Stimulated activated CD8-positive, alpha-beta memory T cell treated with anti-CD3 and anti-CD28 coated beads, Interleukin-4, amount 100 ng/mL, for 48 hours (primary cell): ENCODE measurements around the gene PGAP6.
"Not testable (repeated sequence)": the region's sequence is repeated elsewhere in the genome, so short reads cannot be mapped to it uniquely, and the experiment has no call there.

ENCODE experiments used
- DNase-seq: peaks from one replicate; pipeline ENCODE4 v3.0.0-alpha.2; 2020

The PGAP6 gene

DNA sequence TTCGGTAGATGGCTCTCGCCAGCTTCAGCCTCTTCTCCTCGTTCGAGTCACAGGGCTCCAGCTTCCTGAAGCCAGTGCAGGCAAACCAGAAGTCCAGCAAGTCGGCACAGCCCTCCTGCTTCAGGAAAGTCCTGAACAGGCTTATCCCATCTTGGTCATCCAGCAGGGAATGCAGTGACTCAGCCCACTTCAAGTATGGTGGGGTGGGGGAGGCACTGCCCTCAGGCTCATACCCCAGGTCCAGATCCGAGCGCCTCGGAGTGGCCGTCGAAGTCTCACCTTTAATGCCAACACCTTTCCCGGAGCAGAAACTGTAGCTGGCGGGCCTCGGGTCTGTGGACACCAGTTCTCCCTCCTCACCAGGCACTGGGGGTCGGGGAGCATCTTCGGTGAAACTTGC lies 35.2 kb downstream of the PGAP6 start:
- no peak for DNase-seq

DNA sequence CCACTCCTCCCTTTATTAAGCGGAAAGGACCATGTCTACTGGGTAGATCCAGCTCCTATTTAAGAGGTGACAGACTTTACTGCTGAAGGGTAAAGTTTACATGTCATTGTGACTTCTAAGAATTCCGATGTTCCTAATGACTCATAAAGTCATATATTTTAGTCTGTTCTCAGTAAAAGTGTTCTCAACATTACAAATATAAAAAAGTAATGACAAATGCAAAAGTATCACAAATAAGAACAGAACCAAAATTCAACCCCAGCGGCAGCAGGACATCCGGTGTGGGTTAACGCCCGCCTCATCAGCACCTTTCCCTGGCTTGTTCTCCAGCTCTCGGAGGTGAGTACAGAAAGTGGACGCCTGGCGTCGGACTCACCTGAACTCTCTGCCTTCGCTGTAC lies 36.0 kb downstream of the PGAP6 start:
- no peak for DNase-seq

DNA sequence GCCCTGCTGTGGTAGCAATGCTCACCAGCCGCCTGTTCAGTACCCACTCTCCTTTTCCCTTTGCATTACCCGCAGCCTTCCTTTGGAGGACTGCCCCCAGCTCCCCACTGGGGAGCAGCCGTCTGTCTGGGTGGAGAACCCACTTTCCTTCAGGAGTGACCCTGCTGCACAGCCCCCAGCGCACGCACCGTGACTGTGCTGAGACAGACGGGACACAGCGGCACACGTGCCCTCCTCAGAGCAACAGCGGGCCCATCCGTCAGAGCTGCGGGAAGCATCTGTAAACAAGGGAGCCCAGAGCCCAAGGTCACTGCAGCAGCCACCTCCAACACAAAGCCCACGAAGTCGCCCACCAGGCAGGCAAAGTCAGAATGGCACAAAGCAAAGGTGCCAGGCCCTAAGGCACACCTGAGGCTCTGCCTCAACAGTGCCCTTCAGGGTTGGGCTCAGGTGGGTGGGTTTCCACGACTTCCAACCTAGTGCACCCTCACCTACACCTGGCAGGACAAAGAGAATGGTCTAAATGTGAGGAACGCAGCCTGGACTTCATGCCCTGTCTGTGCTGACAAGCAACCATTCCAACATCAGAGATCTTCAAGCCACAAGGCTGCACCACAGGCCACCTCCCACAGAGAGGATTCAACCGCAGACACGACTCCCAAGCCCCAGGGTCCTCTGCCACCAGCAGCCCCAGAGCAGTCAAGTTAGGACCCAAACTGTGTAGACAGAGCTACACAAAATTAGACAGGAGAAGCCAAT lies 39.1 kb downstream of the PGAP6 start:
- DNase-seq = no peak

DNA sequence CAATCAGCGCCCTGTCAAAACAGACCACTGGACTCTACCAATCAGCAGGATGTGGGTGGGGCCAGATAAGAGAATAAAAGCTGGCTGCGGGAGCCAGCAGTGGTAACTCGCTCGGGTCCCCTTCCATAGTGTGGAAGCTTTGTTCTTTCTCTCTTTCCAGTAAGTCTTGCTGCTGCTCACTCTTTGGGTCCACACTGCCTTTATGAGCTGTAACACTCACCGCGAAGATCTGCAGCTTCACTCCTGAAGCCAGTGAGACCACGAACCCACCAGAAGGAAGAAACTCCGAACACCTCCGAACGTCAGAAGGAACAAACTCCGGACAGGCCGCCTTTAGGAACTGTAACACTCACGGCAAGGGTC lies 39.8 kb downstream of the PGAP6 start:
- not testable (repeated sequence) for DNase-seq

DNA sequence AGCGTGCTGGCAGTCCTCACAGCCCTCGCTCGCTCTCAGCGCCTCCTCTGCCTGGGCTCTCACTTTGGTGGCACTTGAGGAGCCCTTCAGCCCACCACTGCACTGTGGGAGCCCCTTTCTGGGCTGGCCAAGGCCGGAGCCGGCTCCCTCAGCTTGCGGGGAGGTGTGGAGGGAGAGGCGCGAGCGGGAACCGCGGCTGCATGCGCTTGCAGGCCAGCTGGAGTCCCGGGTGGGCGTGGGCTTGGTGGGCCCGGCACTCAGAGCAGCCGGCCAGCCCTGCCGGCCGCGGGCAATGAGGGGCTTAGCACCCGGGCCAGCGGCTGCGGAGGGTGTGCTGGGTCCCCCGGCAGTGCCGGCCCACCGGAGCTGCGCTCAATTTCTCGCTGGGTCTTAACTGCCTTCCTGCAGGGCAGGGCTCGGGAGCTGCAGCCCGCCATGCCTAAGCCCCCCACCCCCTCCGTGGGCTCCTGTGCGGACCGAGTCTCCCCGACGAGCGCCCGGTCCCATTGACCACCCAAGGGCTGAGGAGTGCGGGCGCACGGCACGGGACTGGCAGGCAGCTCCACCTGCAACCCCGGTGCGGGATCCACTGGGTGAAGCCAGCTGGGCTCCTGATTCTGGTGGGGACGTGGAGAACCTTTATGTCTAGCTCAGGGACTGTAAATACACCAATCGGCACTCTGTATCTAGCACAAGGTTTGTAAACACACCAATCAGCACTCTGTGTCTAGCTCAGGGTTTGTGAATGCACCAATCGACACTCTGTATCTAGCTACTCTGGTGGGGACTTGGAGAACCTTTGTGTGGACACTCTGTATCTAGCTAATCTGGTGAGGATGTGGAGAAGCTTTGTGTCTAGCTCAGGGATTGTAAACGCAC lies 40.4 kb downstream of the PGAP6 start:
- DNase-seq = not testable (repeated sequence)

DNA sequence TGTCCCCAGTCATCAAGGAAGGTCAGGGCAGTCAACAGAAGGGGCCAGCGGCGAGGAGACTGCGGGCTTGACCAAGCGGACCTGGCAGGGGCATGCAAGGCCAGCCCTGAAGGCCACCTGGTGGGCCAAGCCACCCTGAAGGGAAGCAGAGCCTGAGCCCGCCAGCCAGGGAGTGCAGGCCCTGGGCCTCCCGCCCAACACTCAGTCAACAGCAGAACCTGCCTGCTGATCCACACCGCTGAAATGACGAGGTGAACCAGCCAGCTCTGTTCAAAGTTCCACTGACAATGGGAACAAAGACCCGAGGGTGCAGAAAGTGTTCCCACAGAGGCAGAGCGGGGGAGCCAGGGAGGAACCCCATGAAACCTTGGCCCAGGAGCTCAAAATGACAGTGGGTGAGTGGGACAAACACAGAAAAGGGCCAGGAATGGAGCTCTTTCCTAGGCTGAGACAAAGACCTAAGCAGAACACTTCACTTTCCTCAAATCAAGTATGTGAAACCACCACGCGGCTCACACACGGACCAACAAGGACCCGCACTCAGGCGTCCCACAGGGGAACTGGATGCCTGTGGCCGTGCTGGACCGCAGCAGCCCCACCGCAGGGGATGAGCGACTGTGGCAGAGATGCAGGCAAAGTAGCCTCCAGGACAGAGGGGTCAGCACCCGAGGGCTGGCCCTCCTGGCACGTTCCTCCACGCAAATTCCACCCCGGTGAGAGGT lies 41.2 kb downstream of the PGAP6 start:
- no peak for DNase-seq

DNA sequence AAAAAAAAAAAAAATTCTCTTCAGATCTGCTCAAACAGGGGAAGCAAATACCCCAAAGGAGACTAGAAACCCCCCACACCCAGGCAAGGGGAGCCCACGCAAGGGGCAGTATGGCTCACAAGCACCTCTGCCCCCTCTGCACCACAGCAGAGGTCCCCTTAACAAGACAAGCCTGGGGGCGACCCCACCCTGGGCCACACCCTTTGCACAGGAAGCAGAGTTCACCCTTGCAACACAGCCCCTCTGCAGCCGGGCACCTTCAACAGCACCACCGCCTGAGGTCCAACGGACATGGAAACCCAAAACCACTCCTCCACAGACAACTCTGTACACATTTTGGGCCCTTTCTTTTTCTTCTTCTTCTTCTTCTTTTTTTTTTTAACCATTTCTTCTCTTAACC lies 42.1 kb downstream of the PGAP6 start:
- no peak for DNase-seq

DNA sequence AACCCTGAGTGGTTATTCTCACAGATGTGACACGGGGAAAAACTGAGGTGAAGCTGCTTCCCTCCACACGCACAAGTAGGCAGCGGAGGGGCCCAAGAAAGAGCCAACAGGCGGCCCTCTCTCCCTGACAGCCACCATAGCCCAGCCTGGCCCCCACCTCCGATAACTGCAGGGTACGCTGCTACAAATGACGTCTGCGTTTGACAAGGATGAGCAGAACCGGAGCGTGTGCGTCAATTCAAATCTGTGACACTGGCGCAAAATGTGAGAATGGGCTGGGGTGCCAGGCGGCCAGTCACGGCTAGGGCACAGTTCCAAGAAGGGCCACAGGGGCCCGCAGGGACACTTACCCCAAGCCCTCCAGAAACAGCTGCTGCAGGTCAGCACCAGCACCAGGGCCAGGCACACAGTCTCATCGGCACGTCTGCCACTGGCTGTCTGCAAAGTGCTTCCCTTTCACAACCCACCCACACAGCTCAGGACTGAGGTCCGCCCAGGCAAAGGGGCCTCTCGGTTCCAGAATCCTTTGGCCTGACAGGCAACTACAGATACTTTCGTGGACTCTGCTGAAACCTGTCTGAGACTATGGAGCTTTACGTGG lies 43.7 kb downstream of the PGAP6 start:
- DNase-seq = no peak

DNA sequence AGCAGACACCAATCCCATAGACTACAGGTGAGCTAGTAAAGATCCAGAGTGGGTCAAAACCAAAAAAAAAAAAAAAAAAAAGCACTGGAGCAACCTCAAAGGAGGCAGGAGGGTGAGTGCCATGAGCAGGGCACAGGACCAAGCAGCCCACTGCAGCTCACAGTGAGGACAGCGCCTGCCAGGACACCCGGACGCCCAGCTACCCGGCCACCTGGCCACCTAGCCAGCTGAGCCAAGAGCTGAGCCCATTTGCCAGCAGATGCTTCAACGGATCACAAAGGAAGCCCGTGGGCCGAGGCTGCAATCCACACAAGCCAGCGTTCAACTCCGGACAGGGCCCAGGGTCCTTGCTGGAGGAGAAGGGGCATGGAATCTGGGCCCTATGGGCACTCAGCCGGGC lies 44.3 kb downstream of the PGAP6 start:
- no peak for DNase-seq

DNA sequence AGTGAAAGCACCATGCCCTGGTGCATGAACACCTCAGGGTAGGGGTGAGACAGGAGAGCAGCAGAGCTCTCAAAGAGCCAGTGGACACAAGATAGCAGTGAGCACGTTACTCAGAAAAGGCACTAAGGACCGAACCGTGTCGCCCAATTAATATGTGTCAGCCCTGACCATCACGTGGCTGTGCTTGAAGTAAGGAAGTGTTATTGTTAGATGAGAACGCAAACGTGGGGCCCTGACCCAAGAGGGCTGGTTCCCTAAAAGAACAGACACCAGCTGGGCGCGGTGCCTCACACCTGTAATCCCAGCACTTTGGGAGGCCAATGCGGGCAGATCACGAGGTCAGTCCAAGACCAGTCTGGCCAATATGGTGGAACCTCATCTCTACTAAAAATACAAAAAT lies 45.5 kb downstream of the PGAP6 start:
- DNase-seq = no peak

DNA sequence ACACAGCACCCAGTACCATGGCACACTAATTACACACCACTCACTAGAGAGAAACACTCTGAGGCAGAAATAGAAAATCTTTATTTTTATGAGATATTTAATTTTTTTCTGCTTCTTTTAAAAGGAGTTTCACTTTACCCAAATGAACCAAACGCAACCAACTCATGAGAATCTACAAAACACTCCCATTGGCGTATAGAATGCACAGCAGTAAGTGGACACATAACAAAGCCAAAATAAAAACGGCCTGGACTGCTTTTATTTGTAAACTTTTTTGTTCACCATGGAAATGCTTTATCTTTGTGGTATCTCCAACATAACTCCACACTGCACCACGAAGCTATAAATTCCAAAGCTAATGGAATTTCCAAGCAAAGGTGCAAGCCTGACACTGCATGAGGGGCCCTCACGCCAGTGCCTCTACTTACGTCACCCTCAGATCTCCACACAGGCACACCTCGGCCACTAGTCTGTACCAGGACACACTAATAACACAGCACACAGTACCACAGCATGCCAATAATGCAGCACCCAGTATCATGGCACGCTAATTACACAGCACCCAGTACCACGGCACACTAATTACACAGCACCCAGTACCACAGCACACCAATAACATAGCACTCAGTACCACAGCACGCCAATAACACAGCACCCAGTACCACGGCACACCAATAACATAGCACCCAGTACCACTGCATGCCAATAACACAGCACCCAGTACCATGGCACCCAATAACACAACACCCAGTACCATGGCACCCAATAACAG lies 46.7 kb downstream of the PGAP6 start:
- DNase-seq = not testable (repeated sequence)

DNA sequence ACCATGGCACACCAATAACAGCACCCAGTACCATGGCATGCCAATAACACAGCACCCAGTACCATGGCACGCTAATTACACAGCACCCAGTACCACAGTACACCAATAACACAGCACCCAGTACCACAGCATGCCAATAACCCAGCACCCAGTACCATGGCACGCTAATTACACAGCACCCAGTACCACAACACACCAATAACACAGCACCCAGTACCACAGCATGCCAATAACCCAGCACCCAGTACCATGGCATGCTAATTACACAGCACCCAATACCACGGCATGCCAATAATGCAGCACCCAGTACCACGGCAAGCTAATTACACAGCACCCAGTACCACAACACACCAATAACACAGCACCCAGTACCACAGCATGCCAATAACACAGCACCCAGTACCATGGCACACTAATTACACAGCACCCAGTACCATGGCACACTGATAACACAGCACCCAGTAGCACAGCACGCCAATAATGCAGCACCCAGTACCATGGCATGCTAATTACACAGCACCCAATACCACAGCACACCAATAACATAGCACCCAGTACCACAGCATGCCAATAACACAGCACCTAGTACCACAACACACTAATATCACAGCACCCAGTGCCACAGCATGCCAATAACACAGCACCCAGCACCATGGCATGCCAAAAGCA lies 47.5 kb downstream of the PGAP6 start:
- not testable (repeated sequence) for DNase-seq

DNA sequence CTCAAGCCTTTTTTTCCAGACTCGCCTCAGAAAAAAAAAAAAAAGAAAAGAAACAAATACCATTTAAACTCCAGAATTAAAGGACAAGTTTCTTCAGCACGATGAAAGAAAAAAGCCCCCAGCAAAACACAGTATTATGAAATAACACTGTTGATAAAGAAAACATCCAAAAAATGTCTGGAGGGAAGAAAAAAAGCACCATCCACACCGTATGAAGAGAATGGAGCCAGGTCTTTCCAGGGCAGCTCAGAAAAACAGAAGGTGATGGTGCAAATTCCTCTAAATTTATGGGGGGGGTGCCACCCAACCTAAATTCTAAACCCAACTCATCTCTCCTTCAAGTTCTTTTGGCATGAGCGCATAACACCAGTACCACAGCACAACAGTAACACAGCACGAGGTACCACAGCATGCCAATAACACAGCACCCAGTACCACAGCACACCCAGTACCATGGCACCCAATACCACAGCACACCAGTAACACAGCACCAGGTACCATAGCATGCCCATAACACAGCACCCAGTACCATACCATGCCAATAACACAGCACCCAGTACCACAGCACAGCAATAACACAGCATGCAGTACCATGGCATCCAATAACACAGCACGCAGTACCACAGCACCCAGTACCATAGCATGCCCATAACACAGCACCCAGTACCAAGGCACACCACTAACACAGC lies 48.2 kb downstream of the PGAP6 start:
- DNase-seq = no peak

DNA sequence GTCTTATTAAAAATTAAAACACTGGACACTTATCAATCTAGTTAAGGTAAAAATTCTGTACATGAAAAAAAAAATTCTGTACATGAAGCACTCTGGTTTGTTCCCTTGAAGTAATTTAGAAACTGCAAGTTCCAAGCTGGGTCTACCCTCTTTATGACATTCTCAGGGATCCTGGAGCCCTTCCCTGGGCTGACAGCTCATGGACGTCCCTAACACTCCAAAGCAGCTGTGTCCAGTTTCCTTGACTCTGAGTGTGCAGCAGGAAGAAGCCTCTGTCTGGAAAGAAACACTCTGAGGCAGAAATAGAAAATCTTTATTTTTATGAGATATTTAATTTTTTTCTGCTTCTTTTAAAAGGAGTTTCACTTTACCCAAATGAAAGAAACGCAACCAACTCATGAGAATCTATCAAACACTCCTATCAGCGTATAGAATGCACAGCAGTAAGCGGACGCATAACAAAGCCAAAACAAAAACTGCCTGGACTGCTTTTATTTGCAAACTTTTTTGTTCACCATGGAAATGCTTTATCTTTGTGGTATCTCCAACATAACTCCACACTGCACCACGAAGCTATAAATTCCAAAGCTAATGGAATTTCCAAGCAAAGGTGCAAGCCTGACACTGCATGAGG lies 50.5 kb downstream of the PGAP6 start:
- not testable (repeated sequence) for DNase-seq

DNA sequence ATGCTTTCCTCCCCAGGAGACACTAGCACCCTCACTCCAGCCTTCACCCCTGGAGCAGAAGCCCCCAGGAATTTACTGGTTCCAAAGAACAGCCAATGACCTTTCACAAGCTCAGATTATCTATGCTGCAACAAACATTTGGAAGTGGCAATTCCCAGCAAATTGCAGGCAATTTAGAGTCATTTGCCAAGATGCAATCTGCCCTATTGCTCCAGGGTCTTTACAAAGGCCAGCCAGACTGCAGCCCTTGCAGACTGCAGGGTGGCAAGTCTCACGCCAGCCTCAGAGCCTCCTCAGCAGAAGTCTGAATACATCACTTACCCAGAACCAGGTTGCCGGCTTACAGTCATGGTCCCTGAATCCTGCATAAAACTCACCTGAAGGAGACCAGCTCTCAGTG lies 51.0 kb downstream of the PGAP6 start:
- no peak for DNase-seq

DNA sequence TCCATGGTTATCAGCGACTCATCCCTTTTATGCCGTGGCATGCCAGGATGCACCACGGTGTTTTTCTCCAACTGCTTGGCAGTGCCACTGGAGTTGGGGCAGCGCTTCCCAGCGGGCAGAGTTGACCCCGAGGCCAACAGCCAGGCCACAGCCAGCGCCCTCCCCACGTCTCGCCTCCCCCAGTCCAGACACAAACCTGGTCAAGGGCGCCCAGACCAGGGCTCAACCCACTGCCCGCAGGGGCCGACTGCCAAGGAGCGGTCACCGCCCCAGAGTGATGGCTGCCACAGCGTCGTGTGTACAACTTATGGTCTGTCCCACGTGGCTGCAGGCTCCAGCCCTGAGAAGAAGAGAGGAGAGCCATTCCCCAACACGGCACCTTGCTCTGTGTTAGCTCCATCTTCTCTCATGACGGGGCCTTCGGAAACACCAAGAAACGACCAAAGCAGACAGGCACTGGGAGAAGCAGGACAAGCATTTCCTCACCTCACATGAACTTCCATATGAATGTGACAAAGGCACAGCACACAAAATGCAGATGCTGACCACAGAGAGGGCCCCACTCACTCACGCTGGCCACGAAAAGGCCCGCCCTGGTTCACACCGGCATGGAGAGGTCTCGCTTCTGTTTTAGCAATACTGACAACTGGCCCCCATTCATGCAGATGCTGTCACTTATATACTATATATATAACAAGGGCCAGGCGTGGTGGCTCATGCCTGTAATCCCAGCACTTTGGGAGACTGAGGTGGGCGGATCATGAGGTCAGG lies 56.2 kb downstream of the PGAP6 start:
- DNase-seq = no peak

DNA sequence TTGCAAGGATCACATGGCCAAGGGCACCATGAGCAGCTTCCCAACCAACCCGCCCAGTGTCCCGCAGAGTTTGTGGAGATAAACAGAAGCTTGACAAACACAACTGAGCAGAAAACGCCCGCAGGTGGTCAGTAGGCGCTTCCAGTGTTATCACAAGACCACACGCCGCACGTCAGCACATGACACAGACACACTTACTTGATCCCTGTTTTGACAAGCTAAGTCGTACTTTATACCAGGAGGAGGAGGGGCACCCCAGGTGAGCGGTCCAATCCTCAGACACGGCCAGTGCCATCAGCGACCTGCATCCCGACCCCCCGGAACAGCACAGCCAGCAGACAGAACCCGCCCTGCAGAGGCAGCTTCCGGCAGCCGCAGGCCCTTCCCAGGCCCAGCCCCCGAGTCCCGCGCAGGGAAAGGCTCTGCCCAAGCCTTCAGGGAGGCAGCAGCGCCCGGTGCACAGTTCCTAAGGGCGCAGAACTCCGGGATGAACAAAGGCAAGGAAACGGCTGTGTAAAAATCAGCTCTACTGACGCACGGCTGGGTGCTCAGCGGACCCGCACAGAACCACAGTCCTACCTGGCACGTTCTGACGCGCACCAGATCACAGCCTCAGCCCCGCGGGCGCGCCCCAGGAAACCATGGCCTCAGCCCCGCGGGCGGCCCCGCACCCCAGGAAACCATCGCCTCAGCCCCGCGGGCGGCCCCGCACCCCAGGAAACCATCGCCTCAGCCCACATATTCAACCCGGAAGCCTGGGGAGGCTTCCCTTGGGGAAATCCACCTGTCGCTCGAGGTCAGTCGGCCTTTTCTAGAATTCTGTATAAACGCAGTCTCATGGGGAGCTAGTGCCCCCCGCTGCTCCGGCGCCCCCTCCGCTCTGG lies 57.1 kb downstream of the PGAP6 start:
- DNase-seq = peak; percentile 63

DNA sequence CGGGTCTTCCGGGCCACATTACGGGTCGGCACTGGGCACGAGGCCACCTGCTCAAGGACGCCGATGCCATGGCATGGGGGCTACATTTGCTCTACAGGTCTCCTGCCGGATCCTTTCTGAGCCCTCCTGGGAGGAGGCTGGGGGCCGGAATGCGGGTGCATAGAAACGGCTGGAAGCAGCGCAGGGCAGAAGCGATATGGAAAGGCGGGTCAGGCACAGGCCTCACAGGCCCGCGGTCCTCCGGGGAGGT lies 57.7 kb downstream of the PGAP6 start:
- DNase-seq = no peak

DNA sequence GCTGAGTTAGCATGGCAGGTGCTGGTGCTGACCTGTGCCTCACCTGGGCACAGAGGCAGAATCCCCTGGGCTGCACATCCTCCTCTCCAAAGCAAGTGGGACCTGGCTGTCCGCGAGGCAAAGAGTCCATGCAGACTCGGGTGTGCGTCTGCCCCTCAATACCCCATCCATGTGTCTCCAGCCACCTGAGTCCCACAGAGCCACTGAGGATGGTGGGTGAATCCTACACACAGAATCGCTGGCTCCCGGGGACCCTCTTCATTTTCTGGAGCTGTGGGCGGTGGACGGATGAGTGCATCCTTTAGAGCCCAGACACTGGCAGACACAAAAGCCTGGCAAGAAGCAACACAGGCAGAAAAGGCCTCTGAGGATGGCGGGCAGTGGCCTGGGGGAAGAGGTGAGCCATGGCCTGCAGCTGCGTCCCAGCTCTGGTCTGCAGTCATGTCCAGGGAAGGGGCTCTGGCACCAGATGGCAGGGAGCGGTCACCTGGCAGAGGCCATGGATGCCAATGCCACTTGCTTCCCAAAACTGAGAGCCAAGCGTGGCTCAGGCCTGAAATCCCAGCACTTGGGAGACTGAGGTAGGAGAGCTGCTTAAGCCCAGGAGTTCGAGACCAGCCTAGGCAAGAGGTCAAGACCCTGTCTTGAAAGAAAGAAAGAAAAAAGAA lies 59.2 kb downstream of the PGAP6 start:
- DNase-seq = no peak
